OCI-LY7 (cell line): ENCODE measurements around the gene CCL27.

Experiments
- CTCF ChIP-seq: fragments of 200-600 bp; sonication (generic); conservative IDR thresholded peaks from 2 replicates; pipeline ENCODE4 v1.5.1; 2014; ENCODE audit warnings: mild to moderate bottlenecking, antibody characterized with exemption, low read length, moderate library complexity, mixed read lengths
- EZH2phosphoT487 ChIP-seq: fragments of 200-600 bp; sonication (generic); IDR thresholded peaks from 2 replicates; pipeline ENCODE4 v1.6.1; 2018; ENCODE audit warnings: low read depth, borderline replicate concordance, mild to moderate bottlenecking, mixed run types, antibody characterized with exemption, low read length, moderate library complexity, mixed read lengths

DNA sequence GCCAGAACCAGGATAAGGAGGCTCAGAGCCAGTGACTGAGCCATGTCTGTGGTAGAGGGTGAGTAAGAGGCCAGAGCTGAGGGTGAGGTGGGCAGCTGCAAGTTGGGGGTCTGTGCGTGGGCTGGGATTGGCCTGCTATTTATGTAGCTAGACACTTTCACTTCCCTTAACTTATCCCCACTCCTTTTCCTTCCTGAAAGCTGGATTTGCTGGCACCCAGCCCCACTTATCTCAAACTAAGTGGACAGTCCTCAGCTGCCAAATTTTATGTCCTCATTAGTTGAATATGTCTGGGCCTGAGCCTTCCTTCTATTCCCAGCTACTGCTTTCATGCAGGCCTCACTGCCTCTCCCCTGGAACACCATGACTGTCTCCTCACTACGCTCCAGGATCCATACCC is 47.6 kb upstream of the CCL27 start, which contains the start of gene CCL21:
- no peak for TF ChIP-seq CTCF
- TF ChIP-seq EZH2phosphoT487: no peak
